ENCODE results near the gene HMGCR. TPM values are rescaled to one million over a fixed set of nuclear protein-coding genes. Genes with fewer than 3 reads are reported as not detected.

HMGCR gene
- total RNA-seq, 5 donors from 2014 or later (not counting 1 experiment from before 2014, with no cell fraction given), result 29.6 to 47.2 (median 41.6) TPM

Other genes with a start within 250 kb of the HMGCR start
- gene ANKRD31, start 100.3 kb upstream of the HMGCR start, total RNA-seq, result 1 to 10 TPM in 1 of 5 donors, under 1 TPM in 4; 0.72 to 1.3 (median 0.89) TPM
- 10 to 100 TPM; 35.7 to 39.4 (median 38.0) TPM for gene CERT1, start 174.4 kb downstream of the HMGCR start, total RNA-seq
- 10 to 100 TPM; 21.8 to 26.2 (median 25.0) TPM for gene POLK, start 174.7 kb downstream of the HMGCR start, total RNA-seq